Naive thymus-derived CD8-positive, alpha-beta T cell (primary cell): ENCODE measurements around the gene ABHD17C. TPM values are rescaled to one million over a fixed set of nuclear protein-coding genes. Genes with fewer than 3 reads are reported as not detected.
"Not testable (repeated sequence)": the region's sequence is repeated elsewhere in the genome, so short reads cannot be mapped to it uniquely, and the experiment has no call there.

ENCODE experiments used
- ATAC-seq, 2 donors: fragments of 150-1000 bp; cut with Tn5 transposase in 1 of 2; sonication (Bioruptor Pico), chemical (Tn5 transposase) in 1 of 2; 1 replicate in 1 of 2; 2 replicates in 1 of 2; pipeline ENCODE4 v1.10.0; 2021; ENCODE audit warnings: mild to moderate bottlenecking in 2 of 2, moderate library complexity in 2 of 2
- POLR2A ChIA-PET: fragments of 350-600 bp; sonication (Branson Sonifier 250); formaldehyde crosslinking; loops from one replicate; lab custom pipeline; 2021; ENCODE audit warnings: antibody characterized with exemption; lab: Charles Lee
- DNase-seq, 10 donors: peaks; one replicate each; pipeline versions ENCODE4 v3.0.0 to v3.0.0-alpha.2; 2020 to 2022
- H3K27ac Mint-ChIP-seq, 10 donors: one replicate each; pipeline ENCODE4 v1.8.0; 2020 to 2022; ENCODE audit warnings: mild to moderate bottlenecking in 10 of 10, mixed read lengths in 10 of 10, moderate library complexity in 4 of 10, inconsistent platforms in 1 of 10
- H3K27me3 Mint-ChIP-seq, 5 donors: one replicate each; pipeline ENCODE4 v1.8.0; 2021 to 2022; ENCODE audit warnings: mixed read lengths in 5 of 5
- H3K36me3 Mint-ChIP-seq, 3 donors: one replicate each; pipeline ENCODE4 v1.8.0; 2020 to 2022; ENCODE audit warnings: mixed read lengths in 3 of 3, mild to moderate bottlenecking in 2 of 3, inconsistent platforms in 1 of 3
- H3K4me1 Mint-ChIP-seq, 4 donors: one replicate each; pipeline ENCODE4 v1.8.0; 2021 to 2022; ENCODE audit warnings: mixed read lengths in 4 of 4
- H3K4me3 Mint-ChIP-seq, 10 donors: one replicate each; pipeline ENCODE4 v1.8.0; 2020 to 2022; ENCODE audit warnings: mild to moderate bottlenecking in 10 of 10, mixed read lengths in 10 of 10, moderate library complexity in 6 of 10, inconsistent platforms in 1 of 10
- H3K9me3 Mint-ChIP-seq, 9 donors: one replicate each; pipeline ENCODE4 v1.8.0; 2020 to 2022; ENCODE audit warnings: mixed read lengths in 9 of 9, mild to moderate bottlenecking in 3 of 9, inconsistent platforms in 1 of 9, moderate library complexity in 1 of 9
- polyA plus RNA-seq, 3 donors: library from polyadenylated mRNA; unstranded; fragments of 300-500 nt; fragmentation: Illumina TruSeq; gene quantifications; one replicate each; pipeline ENCODE4 v1.2.3, GENCODE V29; 2021
- total RNA-seq, 8 experiments: library from RNA in 2 of 8; stranded (reverse) in 2 of 8; gene quantifications; one replicate each; pipeline ENCODE4 v1.2.3 and lab custom pipeline; 2021 to 2026

Gene ABHD17C
- total and polyA plus RNA-seq, 5 experiments from 2014 or later: 0.08 to 2.5 (median 1.8) TPM

GRCh38 chr15:80754014-80754413 lies 58.9 kb downstream of the ABHD17C start:
- Mint-ChIP-seq H3K27ac (no peak overlapping the region), H3K4me1 (peaks cover 0 to 9% (median 5%) of the 10 kb centered on the region in 4 donors), H3K4me3 (no peak overlapping the region), H3K36me3 (peaks cover 0 to 11% (median 4%) of the 10 kb centered on the region in 3 donors), H3K27me3 (no peaks in the 10 kb centered on the region), H3K9me3 (no peaks in the 10 kb centered on the region)
- DNase-seq (no peak), ATAC-seq (no peak)
- POLR2A ChIA-PET: no interaction called here

- Mint-ChIP-seq H3K4me1 (peaks cover 0 to 9% (median 5%) of the 10 kb centered on the region in 4 donors), H3K9me3 (no peaks in the 10 kb centered on the region), H3K4me3 (peak overlapping the region in 1 of 10 donors; percentile 65), H3K27ac (no peak overlapping the region), H3K36me3 (peaks cover 0 to 2% (median 0%) of the 10 kb centered on the region in 3 donors), H3K27me3 (no peaks in the 10 kb centered on the region)
- ATAC-seq (no peak), DNase-seq (no peak)
- POLR2A ChIA-PET: no interaction called here
Observed at GRCh38 chr15:80755885-80756284, 60.8 kb downstream of the ABHD17C start.

DNA sequence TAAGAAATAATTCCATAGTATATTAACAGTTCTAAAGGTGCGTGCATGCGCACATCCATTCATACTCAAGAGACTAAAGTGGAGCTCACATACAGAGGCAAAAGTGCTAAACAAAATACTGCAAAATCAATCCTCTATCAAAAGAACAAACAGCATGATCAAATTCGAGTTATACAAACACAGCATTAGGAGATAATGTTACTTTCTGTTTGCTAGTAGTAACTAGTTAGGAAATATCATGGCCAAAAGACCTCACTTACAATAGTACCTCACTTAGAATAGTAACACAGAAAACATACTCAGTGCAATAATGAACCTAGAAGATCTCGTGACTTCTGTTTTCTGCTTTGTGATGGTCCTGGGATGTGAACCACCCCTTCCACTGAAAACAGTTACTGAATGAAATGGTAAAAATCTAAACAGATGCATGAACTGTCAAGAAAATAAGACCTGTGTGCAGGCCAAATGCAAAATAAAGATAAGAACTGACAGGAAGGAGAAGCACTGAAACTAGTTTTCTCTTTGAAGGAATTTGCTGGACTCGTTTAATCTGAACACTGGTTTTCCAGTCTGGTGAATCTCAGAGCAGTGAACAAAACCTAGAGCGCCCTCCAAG lies 63.1 kb downstream of the ABHD17C start:
- POLR2A ChIA-PET: no interaction called here
- no peaks in the 10 kb centered on the region for H3K9me3 Mint-ChIP-seq
- no peak overlapping the region for H3K4me3 Mint-ChIP-seq
- ATAC-seq (no peak), DNase-seq (no peak)
- H3K4me1 Mint-ChIP-seq: peaks cover 0 to 9% (median 5%) of the 10 kb centered on the region in 4 donors
- no peak overlapping the region for H3K27ac Mint-ChIP-seq
- no peaks in the 10 kb centered on the region for H3K36me3 Mint-ChIP-seq
- H3K27me3 Mint-ChIP-seq: no peaks in the 10 kb centered on the region

- H3K9me3 Mint-ChIP-seq: no peaks in the 10 kb centered on the region
- ATAC-seq: no peak
- DNase-seq: no peak
Observed at GRCh38 chr15:80760960-80761359, 65.8 kb downstream of the ABHD17C start.

DNA sequence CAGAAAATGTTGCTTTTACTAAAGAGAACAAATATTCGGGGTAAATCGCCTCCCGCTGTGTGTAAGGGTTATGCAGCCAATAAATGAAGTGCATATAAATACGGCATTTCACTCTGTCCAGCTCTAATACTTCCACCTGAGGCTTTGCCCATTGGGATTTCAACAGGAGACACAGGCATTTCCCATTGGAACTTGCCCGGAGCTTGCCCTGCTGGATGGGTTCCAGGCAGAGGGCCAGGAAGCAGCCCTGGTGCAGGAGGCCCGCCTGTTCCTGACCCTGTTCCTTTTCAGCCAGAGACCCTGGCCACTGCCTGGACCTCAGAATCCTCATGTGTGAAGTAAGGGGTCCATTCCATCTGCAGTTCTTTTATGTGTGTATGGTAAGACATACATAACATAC lies 66.6 kb downstream of the ABHD17C start:
- ATAC-seq (no peak), DNase-seq (no peak)
- no peaks in the 10 kb centered on the region for H3K4me1 Mint-ChIP-seq
- POLR2A ChIA-PET: no interaction called here
- no peak overlapping the region for H3K4me3 Mint-ChIP-seq
- H3K36me3 Mint-ChIP-seq: no peaks in the 10 kb centered on the region
- no peaks in the 10 kb centered on the region for H3K27me3 Mint-ChIP-seq
- no peak overlapping the region for H3K27ac Mint-ChIP-seq
- H3K9me3 Mint-ChIP-seq: no peaks in the 10 kb centered on the region

More at GRCh38 chr15:80760960-80761359, 65.8 kb downstream of the ABHD17C start:
- Mint-ChIP-seq H3K27ac (no peak overlapping the region), H3K4me1 (peaks cover 0 to 2% (median under 1%) of the 10 kb centered on the region in 4 donors), H3K4me3 (no peak overlapping the region), H3K36me3 (no peaks in the 10 kb centered on the region), H3K27me3 (no peaks in the 10 kb centered on the region)
- POLR2A ChIA-PET: no interaction called here

GRCh38 chr15:80763235-80763634 lies 68.1 kb downstream of the ABHD17C start:
- H3K4me3 Mint-ChIP-seq, H3K27ac Mint-ChIP-seq, H3K9me3 Mint-ChIP-seq, H3K27me3 Mint-ChIP-seq, DNase-seq, POLR2A ChIA-PET, H3K36me3 Mint-ChIP-seq, ATAC-seq, H3K4me1 Mint-ChIP-seq: not testable (repeated sequence)

DNA sequence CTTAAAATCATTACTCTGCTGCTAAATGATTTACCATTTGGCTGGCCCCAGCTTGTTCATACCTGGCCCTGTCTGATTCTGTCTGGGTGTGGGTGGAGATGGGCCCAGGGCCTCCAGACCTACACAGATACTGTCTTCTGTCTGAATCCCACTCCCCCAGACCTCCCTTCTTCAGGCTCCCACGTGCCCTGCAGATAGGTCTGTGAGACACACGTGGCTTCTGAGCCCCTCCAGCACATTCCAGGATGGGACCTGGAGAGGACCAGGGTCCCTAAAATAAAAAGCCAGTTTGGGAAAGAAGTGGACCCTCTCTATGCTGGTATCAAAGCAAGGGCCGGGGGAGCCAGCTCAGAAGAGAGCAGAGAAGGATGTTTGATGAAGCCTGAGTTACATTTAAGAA lies 69.4 kb downstream of the ABHD17C start:
- POLR2A ChIA-PET: no interaction called here
- H3K4me3 Mint-ChIP-seq: no peak overlapping the region
- no peak for DNase-seq
- no peak overlapping the region for H3K27ac Mint-ChIP-seq
- no peak for ATAC-seq
- no peaks in the 10 kb centered on the region for H3K36me3 Mint-ChIP-seq
- H3K27me3 Mint-ChIP-seq: peaks cover 0 to 5% (median 1%) of the 10 kb centered on the region in 5 donors
- no peaks in the 10 kb centered on the region for H3K4me1 Mint-ChIP-seq
- no peaks in the 10 kb centered on the region for H3K9me3 Mint-ChIP-seq

DNA sequence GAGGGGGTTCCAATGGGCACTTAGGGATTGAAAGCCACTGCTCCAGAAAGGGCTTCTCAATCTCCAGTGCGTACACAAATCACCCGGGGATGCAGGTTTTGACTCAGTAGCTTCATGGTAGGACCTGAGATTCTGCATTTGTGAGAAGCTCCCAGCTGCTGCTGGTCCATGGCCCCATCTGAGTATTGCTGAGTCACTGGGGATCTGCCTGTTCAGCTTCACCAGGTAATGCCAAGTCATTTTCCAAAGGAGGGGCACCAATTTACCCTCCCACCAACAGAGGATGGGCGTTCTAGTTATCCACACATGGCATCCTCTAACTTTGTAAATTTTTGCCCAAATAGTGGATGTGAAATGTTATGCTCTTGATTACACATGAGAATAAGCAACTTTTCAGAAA lies 71.2 kb downstream of the ABHD17C start:
- ATAC-seq (no peak), DNase-seq (no peak)
- POLR2A ChIA-PET: no interaction called here
- no peaks in the 10 kb centered on the region for H3K4me1 Mint-ChIP-seq
- no peak overlapping the region for H3K4me3 Mint-ChIP-seq
- no peak overlapping the region for H3K27ac Mint-ChIP-seq
- H3K9me3 Mint-ChIP-seq: no peaks in the 10 kb centered on the region
- no peaks in the 10 kb centered on the region for H3K36me3 Mint-ChIP-seq
- peaks cover 1 to 16% (median 2%) of the 10 kb centered on the region in 5 donors for H3K27me3 Mint-ChIP-seq

DNA sequence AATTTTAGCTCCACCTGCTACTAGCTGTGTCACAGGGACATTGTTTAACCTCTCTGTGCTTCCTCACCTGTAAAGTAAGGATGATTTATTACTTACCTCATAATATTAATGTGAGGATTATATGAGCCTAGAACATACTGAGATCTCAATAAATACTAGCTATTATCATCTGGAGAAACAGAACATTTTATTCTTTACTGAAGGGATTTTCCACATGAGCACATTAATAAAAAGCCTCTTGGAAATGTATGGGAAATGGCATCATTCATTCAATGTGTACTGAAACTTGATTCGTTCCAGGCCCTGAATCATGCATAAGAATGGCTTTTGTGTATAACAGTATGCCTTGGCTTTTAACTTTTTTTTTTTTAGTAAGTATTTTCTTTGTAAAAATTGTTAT lies 73.0 kb downstream of the ABHD17C start:
- ATAC-seq: no peak
- Mint-ChIP-seq H3K27me3 (peaks cover 1 to 19% (median 2%) of the 10 kb centered on the region in 5 donors), H3K36me3 (no peaks in the 10 kb centered on the region), H3K4me1 (no peaks in the 10 kb centered on the region), H3K9me3 (no peaks in the 10 kb centered on the region), H3K4me3 (no peak overlapping the region), H3K27ac (no peak overlapping the region)
- DNase-seq: no peak
- POLR2A ChIA-PET: no interaction called here

- POLR2A ChIA-PET: no interaction called here
- Mint-ChIP-seq H3K4me3 (no peak overlapping the region), H3K36me3 (no peaks in the 10 kb centered on the region), H3K27ac (no peak overlapping the region), H3K27me3 (peaks cover 1 to 23% (median 6%) of the 10 kb centered on the region in 5 donors), H3K9me3 (no peaks in the 10 kb centered on the region), H3K4me1 (no peaks in the 10 kb centered on the region)
- DNase-seq: no peak
- ATAC-seq: no peak
Observed at GRCh38 chr15:80769153-80769828, 74.2 kb downstream of the ABHD17C start.

DNA sequence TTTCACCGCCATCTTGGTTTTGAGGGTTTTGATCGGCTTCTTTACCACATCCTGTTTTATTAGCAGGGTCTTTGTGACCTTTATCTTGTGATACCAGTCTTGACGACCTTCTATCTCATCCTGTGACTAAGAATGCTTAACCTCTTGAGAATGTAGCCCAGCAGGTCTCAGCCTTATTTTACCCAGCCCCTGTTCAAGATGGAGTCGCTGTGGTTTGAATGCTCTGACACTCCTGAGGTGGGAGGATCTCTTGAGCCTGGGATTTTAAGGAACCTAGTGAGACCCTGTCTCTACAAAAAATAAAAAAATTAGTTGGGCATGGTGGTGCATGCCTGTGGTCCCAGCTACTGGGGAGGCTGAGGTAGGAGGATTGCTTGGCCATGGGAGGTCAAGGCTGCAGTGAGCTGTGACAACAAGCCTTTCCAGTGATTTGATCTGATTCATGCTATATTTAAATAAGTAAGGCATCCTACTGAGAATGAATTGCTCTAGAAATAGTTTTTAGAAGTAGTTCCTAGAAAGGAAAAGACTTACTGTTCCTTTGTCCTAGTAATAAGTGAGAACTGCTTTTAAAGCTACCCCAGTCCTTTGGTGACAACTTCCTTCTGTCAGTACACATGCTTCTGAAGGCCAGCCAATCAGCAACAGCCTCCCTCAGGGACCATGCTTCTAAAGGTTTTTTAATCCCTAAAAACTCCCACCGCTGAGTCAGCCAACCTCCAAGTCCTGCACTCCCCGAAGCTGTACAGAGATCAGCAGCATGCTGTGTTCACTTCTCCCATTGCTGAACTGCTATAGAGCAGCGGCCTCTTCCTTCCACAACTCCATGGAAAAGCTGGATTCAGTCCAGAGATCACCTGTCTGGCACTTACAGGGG lies 75.0 kb downstream of the ABHD17C start:
- DNase-seq: no peak
- Mint-ChIP-seq H3K4me1 (no peaks in the 10 kb centered on the region), H3K4me3 (no peak overlapping the region), H3K27me3 (peaks cover 1 to 23% (median 8%) of the 10 kb centered on the region in 5 donors), H3K36me3 (no peaks in the 10 kb centered on the region), H3K27ac (no peak overlapping the region), H3K9me3 (no peaks in the 10 kb centered on the region)
- no peak for ATAC-seq
- POLR2A ChIA-PET: no interaction called here

GRCh38 chr15:80773122-80773551 lies 78.0 kb downstream of the ABHD17C start:
- H3K4me3 Mint-ChIP-seq: no peak overlapping the region
- DNase-seq (no peak), ATAC-seq (no peak)
- H3K27ac Mint-ChIP-seq: no peak overlapping the region
- H3K36me3 Mint-ChIP-seq: no peaks in the 10 kb centered on the region
- no peaks in the 10 kb centered on the region for H3K9me3 Mint-ChIP-seq
- POLR2A ChIA-PET: no interaction called here
- H3K27me3 Mint-ChIP-seq: peaks cover 6 to 29% (median 15%) of the 10 kb centered on the region in 5 donors
- H3K4me1 Mint-ChIP-seq: peaks cover 0 to 2% (median 0%) of the 10 kb centered on the region in 4 donors
